Measurements from ENCODE around the gene LCP1.

Gene LCP1

GRCh38 chr13:46104868-46105267, 77.1 kb downstream of the LCP1 start, which contains the start of gene CPB2:
Gene CPB2 (minus strand): TSS chr13:46105033. CDS start chr13:46105009, 24 bp downstream.
- no peak for DNase-seq (ENCODE audit: extremely low read depth, low read depth)
- no peak for TF ChIP-seq CTCF (IDR thresholded peaks at IDR 0.05; ENCODE audit: low read depth, low read length)

- DNase-seq (ENCODE audit: extremely low read depth, low read depth): no peak
- TF ChIP-seq CTCF (IDR thresholded peaks at IDR 0.05; ENCODE audit: low read depth, low read length): no peak
Observed at GRCh38 chr13:46103037-46103436, 78.9 kb downstream of the LCP1 start.

GRCh38 chr13:46102255-46102605, 79.7 kb downstream of the LCP1 start:
- TF ChIP-seq CTCF (IDR thresholded peaks at IDR 0.05; ENCODE audit: low read depth, low read length): no peak
- no peak for DNase-seq (ENCODE audit: extremely low read depth, low read depth)

GRCh38 chr13:46101484-46102254, 80.3 kb downstream of the LCP1 start:
- no peak for TF ChIP-seq CTCF (IDR thresholded peaks at IDR 0.05; ENCODE audit: low read depth, low read length)
- no peak for DNase-seq (ENCODE audit: extremely low read depth, low read depth)

GRCh38 chr13:46101002-46101401, 81.0 kb downstream of the LCP1 start:
- DNase-seq (ENCODE audit: extremely low read depth, low read depth): no peak
- no peak for TF ChIP-seq CTCF (IDR thresholded peaks at IDR 0.05; ENCODE audit: low read depth, low read length)

- TF ChIP-seq CTCF (IDR thresholded peaks at IDR 0.05; ENCODE audit: low read depth, low read length): no peak
- no peak for DNase-seq (ENCODE audit: extremely low read depth, low read depth)
Observed at GRCh38 chr13:46100191-46100815, 81.7 kb downstream of the LCP1 start.

GRCh38 chr13:46097663-46098062, 84.3 kb downstream of the LCP1 start:
- no peak for DNase-seq (ENCODE audit: extremely low read depth, low read depth)
- TF ChIP-seq CTCF (IDR thresholded peaks at IDR 0.05; ENCODE audit: low read depth, low read length): no peak

Measured in AG09319 (cell line).